GM21619 (cell line): ENCODE data around the gene SLC25A10.

Experiments
- ATAC-seq: cut with Tn5 transposase; IDR thresholded peaks from one replicate; pipeline ENCODE4 v1.9.1; 2021; ENCODE audit not compliant: unreplicated experiment

Gene SLC25A10

DNA sequence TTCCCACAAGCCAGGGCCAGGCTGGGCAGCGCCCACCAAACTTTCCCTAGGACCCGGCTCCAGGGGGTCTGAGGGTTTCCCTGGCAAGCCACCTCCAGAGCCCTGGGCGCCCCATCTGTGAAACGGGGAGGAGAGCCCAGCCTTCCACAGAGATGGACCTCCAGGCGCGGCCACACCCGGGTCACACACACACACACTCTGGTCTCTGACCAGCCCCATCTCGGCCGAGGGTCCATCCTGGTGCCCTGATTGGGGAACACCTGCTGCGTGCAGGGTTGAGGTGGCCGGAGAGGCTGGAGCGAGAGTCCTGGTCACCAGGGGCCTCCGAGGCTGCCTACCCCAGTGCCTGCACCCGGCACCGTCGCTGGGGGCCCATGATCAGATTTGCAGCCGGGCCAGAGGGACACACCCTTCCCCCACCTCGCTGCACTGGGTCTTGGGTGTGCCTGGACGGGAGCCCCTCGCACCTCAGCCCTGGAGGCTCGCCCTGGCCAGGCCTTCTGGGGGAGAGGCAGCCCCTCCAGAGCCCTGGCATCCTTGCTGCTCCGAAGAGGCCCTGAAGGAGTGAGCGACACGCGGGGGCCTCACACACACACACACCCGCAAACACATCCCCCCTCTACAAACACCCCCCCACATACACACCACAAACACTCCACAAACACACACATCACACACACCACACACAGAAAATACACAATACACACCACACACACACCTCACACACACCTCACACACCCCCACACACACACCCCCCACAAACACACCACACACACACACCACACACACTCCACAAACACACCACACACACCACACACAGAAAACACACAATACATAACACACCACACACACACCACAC is 29.7 kb downstream of the SLC25A10 start:
- ATAC-seq, result no peak
